Neural cell (in vitro differentiated cells): ENCODE results near the gene TAF11. TPM values are rescaled to one million over a fixed set of nuclear protein-coding genes. Genes with fewer than 3 reads are reported as not detected.

Experiments
- H2AFZ ChIP-seq: fragments of 200-600, 300-800 bp; sonication (generic), shearing (Covaris generic); 2 replicates; pipeline ENCODE4 v1.6.0; 2014; ENCODE audit warnings: low read depth, mild to moderate bottlenecking, antibody characterized with exemption, low read length, moderate library complexity
- H3F3A ChIP-seq: fragments of 200-600 bp; shearing (Covaris generic); 2 replicates; pipeline ENCODE4 v1.6.1; 2016; ENCODE audit warnings: mild to moderate bottlenecking, moderate library complexity, mixed read lengths, antibody characterized with exemption, low read length; ENCODE audit not compliant: insufficient read depth, poor library complexity, severe bottlenecking
- H3K27ac ChIP-seq: fragments of 200-600, 300-800 bp; sonication (generic), shearing (Covaris generic); 2 replicates; pipeline ENCODE4 v1.5.1; 2014; ENCODE audit warnings: mild to moderate bottlenecking, low read length, moderate library complexity
- H3K27me3 ChIP-seq: fragments of 300-800, 200-600 bp; sonication (generic), shearing (Covaris generic); 2 replicates; pipeline ENCODE4 v1.6.0; 2014; ENCODE audit warnings: mild to moderate bottlenecking, low read depth, low read length, moderate library complexity; ENCODE audit not compliant: insufficient read depth
- H3K36me3 ChIP-seq: fragments of 300-800, 200-600 bp; sonication (generic), shearing (Covaris generic); 2 replicates; pipeline ENCODE4 v1.5.1; 2014; ENCODE audit warnings: mild to moderate bottlenecking, antibody characterized with exemption, low read length, moderate library complexity; ENCODE audit not compliant: insufficient read depth
- H3K4me2 ChIP-seq: fragments of 300-800, 200-600 bp; sonication (generic), shearing (Covaris generic); 2 replicates; pipeline ENCODE4 v1.6.0; 2014; ENCODE audit warnings: mild to moderate bottlenecking, low read length
- H3K4me3 ChIP-seq: fragments of 300-800, 200-600 bp; sonication (generic), shearing (Covaris generic); 2 replicates; pipeline ENCODE4 v1.5.1; 2014; ENCODE audit warnings: mild to moderate bottlenecking, low read length, moderate library complexity
- H3K79me2 ChIP-seq: fragments of 200-600 bp; shearing (Covaris generic); replicated peaks from 2 replicates; pipeline ENCODE4 v1.6.0; 2014; ENCODE audit warnings: mild to moderate bottlenecking, low read length, moderate library complexity; ENCODE audit not compliant: insufficient read depth
- H3K9ac ChIP-seq: fragments of 300-800, 200-600 bp; sonication (generic), shearing (Covaris generic); 2 replicates; pipeline ENCODE4 v1.6.1; 2016; ENCODE audit warnings: mild to moderate bottlenecking, low read length, mixed read lengths
- H3K9me2 ChIP-seq: fragments of 200-600 bp; shearing (Covaris generic); 2 replicates; pipeline ENCODE4 v1.6.1; 2016; ENCODE audit warnings: mild to moderate bottlenecking, low read length, mixed read lengths; ENCODE audit not compliant: insufficient read depth
- H3K9me3 ChIP-seq: fragments of 200-600, 300-800 bp; sonication (generic), shearing (Covaris generic); 2 replicates; pipeline ENCODE4 v1.6.1; 2016; ENCODE audit warnings: mild to moderate bottlenecking, mixed run types, low read length, moderate library complexity, mixed read lengths
- H4K20me1 ChIP-seq: fragments of 200-600 bp; shearing (Covaris generic); 2 replicates; pipeline ENCODE4 v1.6.1; 2016; ENCODE audit warnings: mild to moderate bottlenecking, mixed run types; ENCODE audit not compliant: insufficient read depth
- EP300 ChIP-seq: fragments of 450-650 bp; conservative IDR thresholded peaks from 2 replicates; pipeline ENCODE4 v1.6.1; 2014; ENCODE audit warnings: antibody characterized with exemption, mild to moderate bottlenecking, moderate library complexity; ENCODE audit not compliant: poor library complexity, severe bottlenecking
- EZH2 ChIP-seq: fragments of 200-600, 300-800 bp; shearing (Covaris generic), sonication (generic); IDR thresholded peaks from 2 replicates; pipeline ENCODE4 v1.6.1; 2014; ENCODE audit warnings: antibody characterized with exemption, low read length, borderline replicate concordance, mild to moderate bottlenecking; ENCODE audit not compliant: insufficient read depth, poor library complexity, severe bottlenecking
- MXI1 ChIP-seq: fragments of 450-650 bp; conservative IDR thresholded peaks from 2 replicates; pipeline ENCODE4 v1.6.1; 2014; ENCODE audit warnings: antibody characterized with exemption, mild to moderate bottlenecking; ENCODE audit not compliant: poor library complexity, severe bottlenecking
- POLR2AphosphoS5 ChIP-seq: IDR thresholded peaks from 2 replicates; pipeline ENCODE4 v1.6.1; 2012
- RAD21 ChIP-seq: fragments of 450-650 bp; conservative IDR thresholded peaks from 2 replicates; pipeline ENCODE4 v1.6.1; 2014; ENCODE audit warnings: antibody characterized with exemption, mild to moderate bottlenecking, moderate library complexity
- SMC3 ChIP-seq: fragments of 450-650 bp; conservative IDR thresholded peaks from 2 replicates; pipeline ENCODE4 v1.6.1; 2014; ENCODE audit warnings: antibody characterized with exemption, mild to moderate bottlenecking, moderate library complexity; ENCODE audit not compliant: poor library complexity
- TAF1 ChIP-seq: IDR thresholded peaks from 2 replicates; pipeline ENCODE4 v1.6.1; 2012; ENCODE audit warnings: low read depth
- polyA plus RNA-seq: library from polyadenylated mRNA; depleted of rRNA; stranded (reverse); fragments of >200 nt; gene quantifications from 2 replicates; pipeline ENCODE4 v1.2.3, GENCODE V29; 2014
- TF ChIP-seq, protein P1 (sequence below): fragments of 450-650 bp; IDR thresholded peaks from 2 replicates; pipeline ENCODE4 v1.5.1; 2014; ENCODE audit warnings: antibody characterized with exemption, mild to moderate bottlenecking, moderate library complexity; ENCODE audit not compliant: poor library complexity, severe bottlenecking
- TF ChIP-seq, protein P2 (sequence below): IDR thresholded peaks from 2 replicates; pipeline ENCODE4 v1.6.1; 2012; ENCODE audit warnings: borderline replicate concordance

The TAF11 gene
- polyA plus RNA-seq, 1 donor from 2014 or later: 115 TPM

DNA sequence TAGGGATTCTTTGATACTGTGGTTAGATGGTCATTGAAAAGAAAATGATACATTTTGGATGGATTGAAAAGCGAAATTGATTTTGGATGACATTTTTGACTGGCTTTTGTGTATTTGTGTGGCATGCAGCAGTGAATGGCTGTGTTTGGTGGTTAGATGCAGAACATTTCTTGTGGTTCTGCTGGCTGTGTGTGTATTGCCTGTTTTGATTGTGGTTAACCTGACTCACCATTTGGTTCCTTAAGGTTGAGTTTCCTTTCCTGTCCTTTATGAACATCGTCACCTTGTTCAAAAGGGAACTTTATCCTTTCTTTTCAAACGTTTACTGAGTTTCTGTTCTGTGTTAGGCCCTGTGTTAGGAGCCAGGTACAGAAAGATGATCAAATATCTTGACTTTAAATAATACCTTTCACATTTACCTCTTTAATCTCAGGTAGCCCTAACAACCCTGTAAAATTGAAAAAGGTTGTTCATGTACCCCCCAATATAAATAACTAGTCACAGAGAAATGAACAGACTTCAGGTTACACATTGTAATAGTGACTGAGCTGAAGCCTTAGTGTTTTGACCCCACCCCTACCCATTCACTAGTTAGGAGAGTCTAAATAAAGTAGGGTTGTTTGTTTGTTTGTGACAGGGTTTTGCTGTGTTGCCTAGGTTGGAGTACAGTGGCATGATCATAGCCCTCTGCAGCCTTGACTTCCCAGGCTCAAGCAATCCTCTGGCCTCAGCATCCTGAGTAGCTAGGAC, 25.0 kb upstream of the TAF11 start:
- TF ChIP-seq, protein P1, sequence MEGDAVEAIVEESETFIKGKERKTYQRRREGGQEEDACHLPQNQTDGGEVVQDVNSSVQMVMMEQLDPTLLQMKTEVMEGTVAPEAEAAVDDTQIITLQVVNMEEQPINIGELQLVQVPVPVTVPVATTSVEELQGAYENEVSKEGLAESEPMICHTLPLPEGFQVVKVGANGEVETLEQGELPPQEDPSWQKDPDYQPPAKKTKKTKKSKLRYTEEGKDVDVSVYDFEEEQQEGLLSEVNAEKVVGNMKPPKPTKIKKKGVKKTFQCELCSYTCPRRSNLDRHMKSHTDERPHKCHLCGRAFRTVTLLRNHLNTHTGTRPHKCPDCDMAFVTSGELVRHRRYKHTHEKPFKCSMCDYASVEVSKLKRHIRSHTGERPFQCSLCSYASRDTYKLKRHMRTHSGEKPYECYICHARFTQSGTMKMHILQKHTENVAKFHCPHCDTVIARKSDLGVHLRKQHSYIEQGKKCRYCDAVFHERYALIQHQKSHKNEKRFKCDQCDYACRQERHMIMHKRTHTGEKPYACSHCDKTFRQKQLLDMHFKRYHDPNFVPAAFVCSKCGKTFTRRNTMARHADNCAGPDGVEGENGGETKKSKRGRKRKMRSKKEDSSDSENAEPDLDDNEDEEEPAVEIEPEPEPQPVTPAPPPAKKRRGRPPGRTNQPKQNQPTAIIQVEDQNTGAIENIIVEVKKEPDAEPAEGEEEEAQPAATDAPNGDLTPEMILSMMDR: no peak
- no peak for TF ChIP-seq TAF1
- peaks cover 2% of the 10 kb centered on the region for H3K79me2 ChIP-seq
- H2AFZ ChIP-seq: no peak overlapping the region
- H3K9me3 ChIP-seq: no peaks in the 10 kb centered on the region
- no peak overlapping the region for H3K27ac ChIP-seq
- no peak overlapping the region for H3K4me2 ChIP-seq
- H3K36me3 ChIP-seq: peaks cover 4% of the 10 kb centered on the region
- no peaks in the 10 kb centered on the region for H3K9me2 ChIP-seq
- H3K27me3 ChIP-seq: no peaks in the 10 kb centered on the region
- H3K4me3 ChIP-seq: no peak overlapping the region
- no peak overlapping the region for H3K9ac ChIP-seq
- H3F3A ChIP-seq: no peaks in the 10 kb centered on the region
- H4K20me1 ChIP-seq: no peaks in the 10 kb centered on the region

DNA sequence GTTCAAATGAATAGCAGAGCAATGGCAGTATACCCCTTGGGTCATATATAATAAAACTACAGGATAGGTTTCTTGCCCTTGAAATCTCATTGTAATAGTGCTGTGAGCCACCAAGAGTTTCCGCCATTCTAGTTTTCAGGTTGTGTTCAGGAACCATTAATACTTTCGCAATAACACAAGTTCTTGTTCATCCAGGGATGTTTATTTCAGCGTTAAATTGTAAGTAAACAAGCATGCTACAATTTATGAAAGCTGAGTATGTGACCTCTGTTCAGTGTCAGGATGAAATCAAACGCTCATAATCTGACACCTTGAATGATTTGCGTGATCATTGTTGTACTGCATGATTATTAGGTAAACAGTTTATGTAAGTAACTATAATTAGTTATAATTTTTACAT, 24.0 kb upstream of the TAF11 start:
- Histone ChIP-seq H3K4me2 (no peak overlapping the region), H2AFZ (no peak overlapping the region), H3K4me3 (no peak overlapping the region), H3K9me2 (no peaks in the 10 kb centered on the region), H3K9me3 (no peaks in the 10 kb centered on the region), H3K27me3 (no peaks in the 10 kb centered on the region), H3K79me2 (peaks cover 4% of the 10 kb centered on the region), H3F3A (no peaks in the 10 kb centered on the region), H4K20me1 (no peaks in the 10 kb centered on the region), H3K36me3 (no peaks in the 10 kb centered on the region), H3K9ac (no peak overlapping the region), H3K27ac (no peak overlapping the region)
- TF ChIP-seq, protein P2, sequence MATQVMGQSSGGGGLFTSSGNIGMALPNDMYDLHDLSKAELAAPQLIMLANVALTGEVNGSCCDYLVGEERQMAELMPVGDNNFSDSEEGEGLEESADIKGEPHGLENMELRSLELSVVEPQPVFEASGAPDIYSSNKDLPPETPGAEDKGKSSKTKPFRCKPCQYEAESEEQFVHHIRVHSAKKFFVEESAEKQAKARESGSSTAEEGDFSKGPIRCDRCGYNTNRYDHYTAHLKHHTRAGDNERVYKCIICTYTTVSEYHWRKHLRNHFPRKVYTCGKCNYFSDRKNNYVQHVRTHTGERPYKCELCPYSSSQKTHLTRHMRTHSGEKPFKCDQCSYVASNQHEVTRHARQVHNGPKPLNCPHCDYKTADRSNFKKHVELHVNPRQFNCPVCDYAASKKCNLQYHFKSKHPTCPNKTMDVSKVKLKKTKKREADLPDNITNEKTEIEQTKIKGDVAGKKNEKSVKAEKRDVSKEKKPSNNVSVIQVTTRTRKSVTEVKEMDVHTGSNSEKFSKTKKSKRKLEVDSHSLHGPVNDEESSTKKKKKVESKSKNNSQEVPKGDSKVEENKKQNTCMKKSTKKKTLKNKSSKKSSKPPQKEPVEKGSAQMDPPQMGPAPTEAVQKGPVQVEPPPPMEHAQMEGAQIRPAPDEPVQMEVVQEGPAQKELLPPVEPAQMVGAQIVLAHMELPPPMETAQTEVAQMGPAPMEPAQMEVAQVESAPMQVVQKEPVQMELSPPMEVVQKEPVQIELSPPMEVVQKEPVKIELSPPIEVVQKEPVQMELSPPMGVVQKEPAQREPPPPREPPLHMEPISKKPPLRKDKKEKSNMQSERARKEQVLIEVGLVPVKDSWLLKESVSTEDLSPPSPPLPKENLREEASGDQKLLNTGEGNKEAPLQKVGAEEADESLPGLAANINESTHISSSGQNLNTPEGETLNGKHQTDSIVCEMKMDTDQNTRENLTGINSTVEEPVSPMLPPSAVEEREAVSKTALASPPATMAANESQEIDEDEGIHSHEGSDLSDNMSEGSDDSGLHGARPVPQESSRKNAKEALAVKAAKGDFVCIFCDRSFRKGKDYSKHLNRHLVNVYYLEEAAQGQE: no peak
- TF ChIP-seq EP300: no peak
- TF ChIP-seq SMC3: no peak
- TF ChIP-seq MXI1: no peak
- TF ChIP-seq, protein P1: no peak
- no peak for TF ChIP-seq TAF1
- no peak for TF ChIP-seq POLR2AphosphoS5
- no peak for TF ChIP-seq EZH2
- TF ChIP-seq RAD21: no peak
